D721Med (cell line): ENCODE data around the gene ESYT1.

Experiments used
- DNase-seq: peaks from one replicate; pipeline ENCODE4 v3.0.0; 2011; ENCODE audit warnings: low spot score; ENCODE audit not compliant: insufficient read length
- FAIRE-seq: peaks from 2 replicates; lab custom pipeline; 2011; peaks lifted over from hg19 to GRCh38; lab: Jason Lieb, UNC
- TF ChIP-seq, protein P1 (sequence below): IDR thresholded peaks from 2 replicates; pipeline ENCODE4 v1.5.1; 2012; ENCODE audit warnings: mild to moderate bottlenecking, control low read depth; ENCODE audit not compliant: insufficient read depth; ENCODE audit errors: missing control alignments

ESYT1 gene

DNA sequence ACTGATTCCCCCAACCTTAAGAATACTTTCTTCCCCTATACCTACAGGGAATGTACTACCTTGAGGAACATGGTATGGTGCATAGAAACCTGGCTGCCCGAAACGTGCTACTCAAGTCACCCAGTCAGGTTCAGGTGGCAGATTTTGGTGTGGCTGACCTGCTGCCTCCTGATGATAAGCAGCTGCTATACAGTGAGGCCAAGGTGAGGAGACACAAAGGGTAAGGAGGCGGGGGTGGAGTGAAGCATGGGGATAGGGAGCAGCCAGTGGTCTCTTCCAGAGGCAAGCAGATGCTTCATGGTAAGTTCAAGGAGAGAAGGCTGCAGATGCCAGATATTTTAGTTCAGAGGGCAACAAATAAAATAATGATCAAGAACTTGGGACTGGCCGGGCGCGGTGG lies 30.3 kb upstream of the ESYT1 start:
- TF ChIP-seq, protein P1, sequence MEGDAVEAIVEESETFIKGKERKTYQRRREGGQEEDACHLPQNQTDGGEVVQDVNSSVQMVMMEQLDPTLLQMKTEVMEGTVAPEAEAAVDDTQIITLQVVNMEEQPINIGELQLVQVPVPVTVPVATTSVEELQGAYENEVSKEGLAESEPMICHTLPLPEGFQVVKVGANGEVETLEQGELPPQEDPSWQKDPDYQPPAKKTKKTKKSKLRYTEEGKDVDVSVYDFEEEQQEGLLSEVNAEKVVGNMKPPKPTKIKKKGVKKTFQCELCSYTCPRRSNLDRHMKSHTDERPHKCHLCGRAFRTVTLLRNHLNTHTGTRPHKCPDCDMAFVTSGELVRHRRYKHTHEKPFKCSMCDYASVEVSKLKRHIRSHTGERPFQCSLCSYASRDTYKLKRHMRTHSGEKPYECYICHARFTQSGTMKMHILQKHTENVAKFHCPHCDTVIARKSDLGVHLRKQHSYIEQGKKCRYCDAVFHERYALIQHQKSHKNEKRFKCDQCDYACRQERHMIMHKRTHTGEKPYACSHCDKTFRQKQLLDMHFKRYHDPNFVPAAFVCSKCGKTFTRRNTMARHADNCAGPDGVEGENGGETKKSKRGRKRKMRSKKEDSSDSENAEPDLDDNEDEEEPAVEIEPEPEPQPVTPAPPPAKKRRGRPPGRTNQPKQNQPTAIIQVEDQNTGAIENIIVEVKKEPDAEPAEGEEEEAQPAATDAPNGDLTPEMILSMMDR: no peak
- FAIRE-seq (no peak), DNase-seq (no peak)

GRCh38 chr12:56098592-56098991 lies 29.5 kb upstream of the ESYT1 start:
- FAIRE-seq (no peak), DNase-seq (no peak)
- TF ChIP-seq, protein P1: no peak

DNA sequence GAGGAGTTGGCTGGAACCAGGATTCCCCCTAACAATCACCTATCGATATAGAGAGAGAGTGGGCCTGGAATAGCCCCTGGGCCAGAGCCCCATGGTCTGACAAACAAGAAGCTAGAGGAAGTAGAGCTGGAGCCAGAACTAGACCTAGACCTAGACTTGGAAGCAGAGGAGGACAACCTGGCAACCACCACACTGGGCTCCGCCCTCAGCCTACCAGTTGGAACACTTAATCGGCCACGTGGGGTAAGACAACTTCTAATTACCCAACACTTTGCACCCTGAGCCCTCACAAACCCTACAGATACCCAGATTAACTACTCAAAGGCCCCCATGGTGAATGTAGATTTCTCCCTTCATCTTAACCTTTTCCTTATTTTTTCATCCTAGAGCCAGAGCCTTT lies 28.3 kb upstream of the ESYT1 start:
- TF ChIP-seq, protein P1: no peak
- no peak for DNase-seq
- FAIRE-seq: no peak

- FAIRE-seq: no peak
Measured at GRCh38 chr12:56101045-56101444, 27.0 kb upstream of the ESYT1 start.

GRCh38 chr12:56102683-56103065 lies 25.4 kb upstream of the ESYT1 start:
- TF ChIP-seq, protein P1: no peak
- DNase-seq (no peak), FAIRE-seq (no peak)

More at GRCh38 chr12:56101045-56101444, 27.0 kb upstream of the ESYT1 start:
- TF ChIP-seq, protein P1: no peak
- DNase-seq: no peak

GRCh38 chr12:56103066-56103711 lies 24.9 kb upstream of the ESYT1 start:
- DNase-seq (no peak), FAIRE-seq (no peak)

DNA sequence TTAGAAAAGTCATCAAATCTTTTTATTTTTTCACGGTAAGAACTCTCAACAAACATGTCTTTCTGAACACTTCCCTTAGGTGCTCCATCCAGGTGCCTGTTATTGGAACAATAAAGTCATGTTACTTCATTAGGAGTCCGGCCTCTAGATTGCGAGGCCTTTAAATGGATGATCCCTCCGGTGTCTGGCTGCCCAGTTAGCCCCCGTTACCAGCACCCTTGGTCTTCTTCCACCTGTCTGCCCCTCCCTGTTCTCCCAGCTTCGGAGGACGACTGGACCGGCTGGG lies 24.3 kb upstream of the ESYT1 start:
- TF ChIP-seq, protein P1: no peak
- DNase-seq (no peak), FAIRE-seq (no peak)

More at GRCh38 chr12:56103066-56103711, 24.9 kb upstream of the ESYT1 start:
- TF ChIP-seq, protein P1: no peak
